HG02852 (cell line): Measurements from ENCODE around the gene VMAC.

Experiments
- ATAC-seq: cut with Tn5 transposase; IDR thresholded peaks from one replicate; pipeline ENCODE4 v1.9.1; 2021; ENCODE audit warnings: mild to moderate bottlenecking, moderate library complexity; ENCODE audit not compliant: unreplicated experiment

The VMAC gene

GRCh38 chr19:5951338-5951861, 46.7 kb downstream of the VMAC start:
- ATAC-seq: no peak

- no peak for ATAC-seq
Measured at GRCh38 chr19:5952193-5953029, 47.7 kb downstream of the VMAC start.

- ATAC-seq: no peak
Measured at GRCh38 chr19:5953030-5953589, 48.4 kb downstream of the VMAC start.

GRCh38 chr19:5953680-5954213, 49.1 kb downstream of the VMAC start:
- ATAC-seq: no peak

- no peak for ATAC-seq
Measured at GRCh38 chr19:5954293-5954692, 49.6 kb downstream of the VMAC start.

GRCh38 chr19:5955636-5955935, 50.9 kb downstream of the VMAC start:
- no peak for ATAC-seq

- no peak for ATAC-seq
Measured at GRCh38 chr19:5956323-5956722, 51.7 kb downstream of the VMAC start.

GRCh38 chr19:5956728-5957127, 52.1 kb downstream of the VMAC start:
- no peak for ATAC-seq

- ATAC-seq: no peak
Measured at GRCh38 chr19:5957170-5957569, 52.5 kb downstream of the VMAC start.

GRCh38 chr19:5958074-5958850, 53.6 kb downstream of the VMAC start:
- no peak for ATAC-seq

GRCh38 chr19:5958851-5959122, 54.1 kb downstream of the VMAC start:
- no peak for ATAC-seq

- ATAC-seq: no peak
Measured at GRCh38 chr19:5959260-5960004, 54.8 kb downstream of the VMAC start.
